NCI-H2227 (cell line): Measurements from ENCODE around the gene DRD3.

Experiments used
- DNase-seq: peaks from one replicate; lab custom pipeline; 2025; ENCODE audit not compliant: unreplicated experiment; lab: John Stamatoyannopoulos, UW

The DRD3 gene

DNA sequence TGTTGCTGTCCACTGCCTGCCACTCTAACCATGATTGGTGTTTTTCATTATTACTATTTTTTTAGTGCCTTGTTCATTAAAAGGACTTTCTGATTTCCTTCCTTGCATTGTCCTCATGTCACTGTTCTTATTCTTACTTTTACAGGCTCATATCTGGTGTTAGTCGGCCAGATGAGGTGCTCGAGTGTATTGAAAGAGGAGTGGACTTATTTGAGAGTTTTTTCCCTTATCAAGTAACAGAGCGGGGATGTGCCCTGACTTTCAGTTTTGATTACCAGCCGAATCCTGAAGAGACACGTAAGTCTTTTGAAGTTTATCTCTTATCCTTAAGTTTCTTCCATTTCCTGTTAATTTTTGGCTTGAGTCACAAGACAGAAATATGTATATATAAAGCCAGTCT lies 99.1 kb downstream of the DRD3 start:
- DNase-seq: no peak

DNA sequence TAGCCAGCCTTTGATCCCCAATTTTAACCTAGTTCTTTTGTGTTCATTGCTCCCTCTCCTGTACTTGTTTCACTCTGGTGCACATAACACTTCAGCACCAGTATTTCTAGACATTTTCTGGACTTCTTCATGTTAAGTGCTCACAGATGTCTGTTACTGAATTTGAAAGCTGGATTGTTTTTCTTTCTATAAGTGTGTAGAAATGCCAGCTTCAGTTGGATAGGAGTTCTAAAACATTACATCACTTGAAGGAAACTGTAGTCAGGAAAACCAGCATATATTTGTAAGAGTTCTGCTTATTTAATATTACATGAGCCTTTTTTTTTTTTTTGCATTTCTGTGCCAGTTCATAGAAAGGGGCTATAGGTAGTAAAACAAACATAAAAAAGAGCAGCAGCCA lies 100.7 kb downstream of the DRD3 start:
- no peak for DNase-seq
